Peyer's patch (tissue), 4 donors: Measurements from ENCODE around the gene GLP2R. TPM values are rescaled to one million over a fixed set of nuclear protein-coding genes. Genes with fewer than 3 reads are reported as not detected.

Source experiments
- DNase-seq, 3 donors: peaks; one replicate each; pipeline ENCODE4 v3.0.0-alpha.2; 2017 to 2019
- H3K27ac ChIP-seq, 4 donors: fragments of 200-600 bp; sonication (generic); one replicate each; pipeline ENCODE4 v1.5.1; 2016 to 2019
- H3K27me3 ChIP-seq, 2 donors: fragments of 200-600 bp; sonication (generic); one replicate each; pipeline ENCODE4 v1.5.1; 2019
- H3K36me3 ChIP-seq, 3 donors: fragments of 200-600 bp; sonication (generic); one replicate each; pipeline ENCODE4 v1.5.1; 2016 to 2019
- H3K4me1 ChIP-seq, 4 donors: fragments of 200-600 bp; sonication (generic); one replicate each; pipeline ENCODE4 v1.5.1; 2016 to 2019
- H3K4me3 ChIP-seq, 4 donors: fragments of 200-600 bp; sonication (generic); 1 replicate in 3 of 4; 2 replicates in 1 of 4; pipeline ENCODE4 v1.5.1; 2016 to 2019; ENCODE audit warnings: mild to moderate bottlenecking in 1 of 4
- H3K9me3 ChIP-seq, 4 donors: fragments of 200-600 bp; sonication (generic); one replicate each; pipeline ENCODE4 v1.5.1; 2016 to 2019; ENCODE audit warnings: mild to moderate bottlenecking in 1 of 4
- CTCF ChIP-seq, 6 experiments: fragments of 450-650 bp in 4 of 6; fragments of 200-600 bp in 2 of 6; sonication (generic) in 1 of 6; IDR thresholded peaks; one replicate each; pipeline ENCODE4 v1.5.1; 2017 to 2019; ENCODE audit warnings: antibody characterized with exemption in 6 of 6, mild to moderate bottlenecking in 3 of 6, moderate library complexity in 1 of 6
- POLR2A ChIP-seq, 2 donors: fragments of 450-650 bp; IDR thresholded peaks; one replicate each; pipeline ENCODE4 v1.5.1; 2017; ENCODE audit warnings: antibody characterized with exemption in 2 of 2, mild to moderate bottlenecking in 2 of 2, moderate library complexity in 2 of 2
- total RNA-seq, 4 donors: library from RNA; depleted of rRNA; stranded (reverse); fragments of >200 nt; gene quantifications; one replicate each; pipeline ENCODE4 v1.1.0, GENCODE V29; 2016

Gene GLP2R
- total RNA-seq, 4 donors from 2014 or later: 7.4 to 94.1 (median 13.8) TPM

- H3K4me3 ChIP-seq: no peak overlapping the region
- DNase-seq: no peak
- no peaks in the 10 kb centered on the region for H3K27me3 ChIP-seq
- H3K4me1 ChIP-seq: no peaks in the 10 kb centered on the region
- peaks cover 0 to 7% (median 0%) of the 10 kb centered on the region in 3 donors for H3K36me3 ChIP-seq
- TF ChIP-seq POLR2A (IDR thresholded peaks at IDR 0.05) (no peak), CTCF (IDR thresholded peaks at IDR 0.05) (no peak)
- H3K27ac ChIP-seq: no peak overlapping the region
- no peaks in the 10 kb centered on the region for H3K9me3 ChIP-seq
These were observed 86.7 kb downstream of the GLP2R start for GRCh38 chr17:9912121-9913099.

- H3K27me3 ChIP-seq: no peaks in the 10 kb centered on the region
- TF ChIP-seq POLR2A (IDR thresholded peaks at IDR 0.05) (no peak), CTCF (IDR thresholded peaks at IDR 0.05) (no peak)
- no peaks in the 10 kb centered on the region for H3K9me3 ChIP-seq
- no peak overlapping the region for H3K4me3 ChIP-seq
- no peak for DNase-seq
- peaks cover 0 to 7% (median 0%) of the 10 kb centered on the region in 3 donors for H3K36me3 ChIP-seq
- H3K4me1 ChIP-seq: no peaks in the 10 kb centered on the region
- H3K27ac ChIP-seq: no peak overlapping the region
These were observed 87.8 kb downstream of the GLP2R start for GRCh38 chr17:9913476-9913875.

GRCh38 chr17:9916108-9916507 lies 90.4 kb downstream of the GLP2R start:
- H3K4me1 ChIP-seq: no peaks in the 10 kb centered on the region
- DNase-seq: no peak
- TF ChIP-seq CTCF (IDR thresholded peaks at IDR 0.05): no peak
- no peak for TF ChIP-seq POLR2A (IDR thresholded peaks at IDR 0.05)
- peaks cover 0 to 7% (median 0%) of the 10 kb centered on the region in 3 donors for H3K36me3 ChIP-seq
- no peaks in the 10 kb centered on the region for H3K9me3 ChIP-seq
- H3K27ac ChIP-seq: no peak overlapping the region
- H3K4me3 ChIP-seq: no peak overlapping the region
- no peaks in the 10 kb centered on the region for H3K27me3 ChIP-seq

- TF ChIP-seq CTCF (IDR thresholded peaks at IDR 0.05) (no peak), POLR2A (IDR thresholded peaks at IDR 0.05) (no peak)
- Histone ChIP-seq H3K4me1 (no peaks in the 10 kb centered on the region), H3K4me3 (no peak overlapping the region), H3K27ac (no peak overlapping the region), H3K36me3 (peaks cover 0 to 7% (median 0%) of the 10 kb centered on the region in 3 donors), H3K27me3 (no peaks in the 10 kb centered on the region), H3K9me3 (no peaks in the 10 kb centered on the region)
- DNase-seq: no peak
These were observed 91.4 kb downstream of the GLP2R start for GRCh38 chr17:9917131-9917530.

GRCh38 chr17:9917801-9918200 lies 92.1 kb downstream of the GLP2R start:
- TF ChIP-seq POLR2A (IDR thresholded peaks at IDR 0.05) (no peak), CTCF (IDR thresholded peaks at IDR 0.05) (no peak)
- H3K4me3 ChIP-seq: no peak overlapping the region
- H3K36me3 ChIP-seq: peaks cover 0 to 7% (median 0%) of the 10 kb centered on the region in 3 donors

More at GRCh38 chr17:9917801-9918200, 92.1 kb downstream of the GLP2R start:
- no peak overlapping the region for H3K27ac ChIP-seq
- no peaks in the 10 kb centered on the region for H3K4me1 ChIP-seq
- DNase-seq: no peak
- H3K27me3 ChIP-seq: no peaks in the 10 kb centered on the region
- no peaks in the 10 kb centered on the region for H3K9me3 ChIP-seq
